Measurements from ENCODE around the gene MMRN2. TPM values are rescaled to one million over a fixed set of nuclear protein-coding genes. Genes with fewer than 3 reads are reported as not detected.
"Not testable (repeated sequence)": the region's sequence is repeated elsewhere in the genome, so short reads cannot be mapped to it uniquely, and the experiment has no call there.

Gene MMRN2
- total and polyA plus RNA-seq, 2 experiments from 2014 or later: 7.3 to 7.9 TPM

DNA sequence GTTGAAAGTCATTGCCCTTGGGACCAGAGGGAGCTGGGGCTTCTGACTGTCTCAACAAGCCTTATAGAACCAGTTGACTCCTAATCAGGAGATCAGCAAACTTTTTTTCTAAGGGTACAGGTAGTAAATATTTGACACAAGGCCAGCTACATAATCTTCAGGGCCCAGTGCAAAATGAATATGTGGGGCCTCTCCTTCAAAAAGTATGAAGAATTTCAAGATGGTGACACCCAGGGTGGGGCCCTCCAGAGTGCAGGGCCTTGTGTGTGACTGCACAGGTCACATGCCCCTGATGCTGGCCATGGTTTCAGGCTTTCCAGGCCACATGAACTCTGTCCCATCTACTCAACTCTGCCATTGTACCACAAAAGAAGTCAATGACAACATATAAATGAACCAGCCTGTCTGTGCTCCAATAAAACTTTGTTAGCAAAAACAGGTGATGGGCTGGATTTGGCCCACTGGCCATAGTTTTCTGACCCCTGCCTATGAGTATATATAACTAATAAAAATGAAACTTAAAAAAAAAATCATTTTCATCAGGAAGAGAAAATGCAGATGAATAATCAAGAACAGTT lies 6.1 kb downstream of the MMRN2 start:
- no peak overlapping the region for H3K4me3 ChIP-seq
- no peaks in the 10 kb centered on the region for H3K27me3 ChIP-seq
- H3K27ac ChIP-seq: no peak overlapping the region
- no peak for DNase-seq (ENCODE audit: low read depth in 1 of 2, low spot score in 1 of 2)
- peaks cover 25% of the 10 kb centered on the region for H3K4me1 ChIP-seq (ENCODE audit: low read depth)
- TF ChIP-seq, protein P1, sequence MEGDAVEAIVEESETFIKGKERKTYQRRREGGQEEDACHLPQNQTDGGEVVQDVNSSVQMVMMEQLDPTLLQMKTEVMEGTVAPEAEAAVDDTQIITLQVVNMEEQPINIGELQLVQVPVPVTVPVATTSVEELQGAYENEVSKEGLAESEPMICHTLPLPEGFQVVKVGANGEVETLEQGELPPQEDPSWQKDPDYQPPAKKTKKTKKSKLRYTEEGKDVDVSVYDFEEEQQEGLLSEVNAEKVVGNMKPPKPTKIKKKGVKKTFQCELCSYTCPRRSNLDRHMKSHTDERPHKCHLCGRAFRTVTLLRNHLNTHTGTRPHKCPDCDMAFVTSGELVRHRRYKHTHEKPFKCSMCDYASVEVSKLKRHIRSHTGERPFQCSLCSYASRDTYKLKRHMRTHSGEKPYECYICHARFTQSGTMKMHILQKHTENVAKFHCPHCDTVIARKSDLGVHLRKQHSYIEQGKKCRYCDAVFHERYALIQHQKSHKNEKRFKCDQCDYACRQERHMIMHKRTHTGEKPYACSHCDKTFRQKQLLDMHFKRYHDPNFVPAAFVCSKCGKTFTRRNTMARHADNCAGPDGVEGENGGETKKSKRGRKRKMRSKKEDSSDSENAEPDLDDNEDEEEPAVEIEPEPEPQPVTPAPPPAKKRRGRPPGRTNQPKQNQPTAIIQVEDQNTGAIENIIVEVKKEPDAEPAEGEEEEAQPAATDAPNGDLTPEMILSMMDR (IDR thresholded peaks at IDR 0.05; ENCODE audit: low read depth, low read length): no peak
- no peaks in the 10 kb centered on the region for H3K9me3 ChIP-seq (ENCODE audit: low read depth)
- H3K36me3 ChIP-seq: no peaks in the 10 kb centered on the region

DNA sequence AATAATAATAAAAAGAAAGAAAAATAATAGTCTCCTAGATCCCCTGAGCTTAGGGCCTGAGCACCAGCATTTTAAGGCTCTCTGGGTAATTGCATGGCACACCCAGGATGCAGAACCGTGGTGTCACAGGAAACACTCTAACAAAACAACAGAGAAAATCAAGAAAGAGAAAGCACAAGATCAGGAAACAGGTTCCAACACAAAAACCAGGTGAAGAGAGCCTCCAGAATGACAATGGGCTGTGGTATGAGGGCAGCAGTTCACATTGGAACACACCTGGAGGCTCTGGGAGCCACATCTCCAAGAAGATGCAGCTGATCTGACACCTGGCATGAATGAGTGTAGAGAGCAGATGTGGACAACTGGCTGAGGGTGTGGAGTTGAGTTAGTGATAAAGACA lies 7.1 kb downstream of the MMRN2 start:
- Histone ChIP-seq H3K4me1 (ENCODE audit: low read depth) (peaks cover 16% of the 10 kb centered on the region), H3K9me3 (ENCODE audit: low read depth) (no peaks in the 10 kb centered on the region), H3K27me3 (no peaks in the 10 kb centered on the region), H3K36me3 (no peaks in the 10 kb centered on the region), H3K27ac (no peak overlapping the region), H3K4me3 (no peak overlapping the region)
- TF ChIP-seq, protein P1 (IDR thresholded peaks at IDR 0.05; ENCODE audit: low read depth, low read length): no peak
- DNase-seq (ENCODE audit: low read depth in 1 of 2, low spot score in 1 of 2): no peak

DNA sequence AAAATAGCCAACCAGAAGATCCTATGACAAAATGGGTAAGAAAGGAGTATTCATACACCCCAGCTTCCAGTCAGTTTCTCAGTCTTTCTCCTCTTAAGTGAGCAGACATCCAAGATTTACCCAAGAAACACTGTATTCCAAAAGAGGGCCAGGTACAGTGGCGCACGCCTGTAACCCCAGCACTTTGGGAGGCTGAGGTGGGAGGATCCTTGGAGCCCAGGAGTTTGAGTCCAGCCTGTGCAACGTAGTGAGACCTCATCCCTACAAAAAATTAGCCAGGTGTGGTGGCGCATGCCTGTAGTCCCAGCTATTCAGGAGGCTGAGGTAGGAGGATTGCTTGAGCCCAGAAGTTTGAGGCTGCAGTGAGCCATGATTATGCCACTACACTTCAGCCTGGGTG lies 9.6 kb downstream of the MMRN2 start:
- H3K4me1 ChIP-seq (ENCODE audit: low read depth); H3K27ac ChIP-seq; H3K4me3 ChIP-seq; H3K36me3 ChIP-seq; H3K27me3 ChIP-seq; DNase-seq (ENCODE audit: low read depth in 1 of 2, low spot score in 1 of 2); H3K9me3 ChIP-seq (ENCODE audit: low read depth): not testable (repeated sequence)

DNA sequence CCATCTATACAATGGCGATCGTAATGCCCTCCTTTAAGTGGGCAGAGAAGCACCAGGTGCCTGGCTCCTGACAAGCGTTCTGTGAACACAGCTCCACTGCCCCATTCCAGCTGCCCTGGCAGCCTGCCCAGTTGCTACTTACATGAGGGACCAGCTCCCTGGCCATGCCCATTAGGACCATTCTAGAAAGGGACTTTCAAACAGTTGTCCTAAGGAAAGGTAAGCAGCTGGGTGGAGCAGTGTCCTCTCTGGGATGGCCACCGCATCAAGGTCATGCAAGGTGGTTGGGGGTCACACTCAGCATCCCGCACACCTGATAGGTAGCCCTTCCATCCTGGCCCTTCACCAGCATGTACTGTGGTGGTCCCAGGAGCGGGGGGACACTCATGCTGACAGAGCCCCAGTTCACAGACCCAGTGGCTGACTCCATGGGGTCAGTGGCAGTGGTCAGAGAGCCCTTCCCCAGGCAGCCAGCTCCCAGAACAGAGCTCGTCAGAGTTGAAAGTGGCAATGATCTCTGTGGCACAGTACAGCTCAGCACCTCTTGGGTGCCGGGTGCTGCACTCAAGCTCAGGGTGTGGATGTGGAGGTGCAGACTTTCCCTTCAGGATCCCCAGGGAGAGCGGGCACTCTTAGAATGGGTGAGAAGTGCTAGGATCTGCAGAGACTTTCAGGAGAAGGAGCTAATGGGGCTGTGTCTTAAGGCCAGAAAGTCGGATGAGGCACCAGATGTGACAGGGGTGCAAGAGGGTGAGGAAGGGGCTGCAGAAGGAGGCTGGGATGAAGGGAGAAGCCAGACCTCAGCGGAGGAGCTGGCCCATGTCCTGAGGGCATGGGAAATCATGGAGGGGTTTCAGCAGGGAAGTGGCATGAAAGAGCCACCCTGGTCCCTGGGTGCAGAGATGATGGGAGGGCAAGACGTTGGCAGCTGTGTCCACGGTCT lies 10.9 kb downstream of the MMRN2 start:
- TF ChIP-seq, protein P1 (IDR thresholded peaks at IDR 0.05; ENCODE audit: low read depth, low read length): no peak
- H3K4me1 ChIP-seq (ENCODE audit: low read depth): no peaks in the 10 kb centered on the region
- H3K36me3 ChIP-seq: no peaks in the 10 kb centered on the region
- no peak overlapping the region for H3K4me3 ChIP-seq
- no peak overlapping the region for H3K27ac ChIP-seq
- no peak for DNase-seq (ENCODE audit: low read depth in 1 of 2, low spot score in 1 of 2)
- H3K9me3 ChIP-seq (ENCODE audit: low read depth): no peaks in the 10 kb centered on the region
- H3K27me3 ChIP-seq: no peaks in the 10 kb centered on the region

DNA sequence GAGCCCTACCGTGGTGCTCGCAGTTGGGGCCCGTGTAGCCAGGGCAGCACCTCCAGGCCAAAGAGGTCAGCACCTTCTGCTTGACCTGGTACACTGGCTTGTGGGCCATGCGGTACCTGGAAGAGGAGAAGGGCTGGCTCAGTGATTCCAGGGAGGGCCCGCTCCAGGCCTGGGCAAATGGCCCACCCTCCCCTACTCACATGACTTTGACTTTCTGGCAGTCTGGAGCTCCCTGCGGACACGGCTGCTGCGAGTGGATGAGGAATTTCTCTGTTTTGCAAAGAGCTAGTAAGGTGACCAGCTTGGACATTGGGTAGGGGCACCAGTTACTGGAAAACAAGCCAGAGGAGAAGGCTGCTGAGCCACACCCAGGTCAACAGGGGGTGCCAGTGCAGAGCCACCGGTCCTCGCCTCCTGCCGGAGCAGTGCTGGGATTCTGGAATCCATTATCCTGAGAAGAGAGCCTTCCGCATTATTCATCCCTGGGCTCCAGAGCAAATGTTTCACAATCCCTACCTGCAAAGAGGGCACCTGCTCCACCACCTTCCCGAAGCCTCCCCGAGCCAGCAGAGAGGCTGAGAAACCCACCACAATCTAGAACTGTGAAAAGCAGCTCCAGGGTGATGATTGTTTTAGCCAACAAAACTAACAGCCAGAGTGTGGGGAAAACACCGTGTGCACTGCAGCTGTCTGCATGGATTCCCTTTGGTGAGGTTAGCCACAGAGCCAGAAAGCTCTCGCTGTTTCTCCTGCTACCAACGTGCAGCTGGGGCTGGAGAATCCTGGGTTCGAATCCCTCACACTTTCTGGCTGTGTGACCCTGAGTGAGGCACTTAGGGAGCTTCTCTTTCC lies 11.8 kb downstream of the MMRN2 start:
- no peaks in the 10 kb centered on the region for H3K27me3 ChIP-seq
- H3K9me3 ChIP-seq (ENCODE audit: low read depth): no peaks in the 10 kb centered on the region
- DNase-seq (ENCODE audit: low read depth in 1 of 2, low spot score in 1 of 2): peak; percentile 33 to 65
- no peak overlapping the region for H3K27ac ChIP-seq
- H3K4me1 ChIP-seq (ENCODE audit: low read depth): no peaks in the 10 kb centered on the region
- H3K36me3 ChIP-seq: no peaks in the 10 kb centered on the region
- H3K4me3 ChIP-seq: no peak overlapping the region
- TF ChIP-seq, protein P1 (IDR thresholded peaks at IDR 0.05; ENCODE audit: low read depth, low read length): peak; percentile 37

Data from cardiac muscle cell (in vitro differentiated cells and primary cell).